PC-9 (cell line): ENCODE data around the gene NMNAT2.

Experiments used
- CTCF ChIP-seq: fragments of 200-600 bp; sonication (generic); conservative IDR thresholded peaks from 2 replicates; pipeline ENCODE4 v1.6.1; 2017; ENCODE audit warnings: mixed run types, antibody characterized with exemption, mild to moderate bottlenecking, moderate library complexity
- EZH2 ChIP-seq: fragments of 200-600 bp; sonication (generic); IDR thresholded peaks from 2 replicates; pipeline ENCODE4 v1.8.0; 2017; ENCODE audit warnings: antibody characterized with exemption, low read depth

GRCh38 chr1:183233113-183233512 is 185.1 kb downstream of the NMNAT2 start:
- no peak for TF ChIP-seq CTCF
- TF ChIP-seq EZH2 = no peak
